Esophagus squamous epithelium (tissue), 4 donors: ENCODE results near the gene CEP135.

ENCODE experiments used
- POLR2A ChIP-seq, 4 donors: fragments of 450-650 bp; IDR thresholded peaks; one replicate each; pipeline ENCODE4 v1.6.1; 2017; ENCODE audit warnings: antibody characterized with exemption in 4 of 4, mild to moderate bottlenecking in 4 of 4, moderate library complexity in 3 of 4
- TF ChIP-seq, protein P1 (sequence below), 6 experiments: fragments of 450-650 bp in 4 of 6; fragments of 200-600 bp in 2 of 6; sonication (generic) in 2 of 6; IDR thresholded peaks; one replicate each; pipeline ENCODE4 v1.5.1; 2016 to 2019; ENCODE audit warnings: antibody characterized with exemption in 6 of 6, mild to moderate bottlenecking in 4 of 6, moderate library complexity in 4 of 6

DNA sequence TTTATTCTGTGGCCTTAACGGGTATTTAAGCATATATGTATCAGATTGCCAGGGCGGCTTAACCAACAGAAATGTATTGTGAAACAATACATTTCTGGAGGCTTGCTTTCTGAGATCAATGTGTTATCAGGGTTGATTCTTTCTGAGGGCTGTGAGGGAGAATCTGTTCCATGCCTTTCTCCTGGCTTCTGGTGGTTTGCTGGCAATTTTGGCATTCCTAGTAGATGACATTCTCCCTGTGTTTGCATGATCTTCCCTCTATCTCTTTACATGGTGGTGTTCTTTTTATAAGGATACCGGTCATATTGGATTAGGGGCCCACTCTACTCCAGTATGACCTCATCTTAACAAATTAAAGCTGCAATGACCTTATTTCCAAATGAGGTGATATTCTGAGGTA is 16.9 kb upstream of the CEP135 start:
- TF ChIP-seq, protein P1, sequence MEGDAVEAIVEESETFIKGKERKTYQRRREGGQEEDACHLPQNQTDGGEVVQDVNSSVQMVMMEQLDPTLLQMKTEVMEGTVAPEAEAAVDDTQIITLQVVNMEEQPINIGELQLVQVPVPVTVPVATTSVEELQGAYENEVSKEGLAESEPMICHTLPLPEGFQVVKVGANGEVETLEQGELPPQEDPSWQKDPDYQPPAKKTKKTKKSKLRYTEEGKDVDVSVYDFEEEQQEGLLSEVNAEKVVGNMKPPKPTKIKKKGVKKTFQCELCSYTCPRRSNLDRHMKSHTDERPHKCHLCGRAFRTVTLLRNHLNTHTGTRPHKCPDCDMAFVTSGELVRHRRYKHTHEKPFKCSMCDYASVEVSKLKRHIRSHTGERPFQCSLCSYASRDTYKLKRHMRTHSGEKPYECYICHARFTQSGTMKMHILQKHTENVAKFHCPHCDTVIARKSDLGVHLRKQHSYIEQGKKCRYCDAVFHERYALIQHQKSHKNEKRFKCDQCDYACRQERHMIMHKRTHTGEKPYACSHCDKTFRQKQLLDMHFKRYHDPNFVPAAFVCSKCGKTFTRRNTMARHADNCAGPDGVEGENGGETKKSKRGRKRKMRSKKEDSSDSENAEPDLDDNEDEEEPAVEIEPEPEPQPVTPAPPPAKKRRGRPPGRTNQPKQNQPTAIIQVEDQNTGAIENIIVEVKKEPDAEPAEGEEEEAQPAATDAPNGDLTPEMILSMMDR (IDR thresholded peaks at IDR 0.05): no peak
- TF ChIP-seq POLR2A (IDR thresholded peaks at IDR 0.05): no peak
